BE2C (cell line): ENCODE measurements around the gene FOXN3.
"Not testable (repeated sequence)": the region's sequence is repeated elsewhere in the genome, so short reads cannot be mapped to it uniquely, and the experiment has no call there.

Source experiments
- DNase-seq: peaks from one replicate; pipeline ENCODE4 v3.0.0-alpha.2; 2020
- H3K27me3 ChIP-seq: fragments of 250-450 bp; sonication (Bioruptor Pico); 2 replicates; pipeline ENCODE4 v1.5.1; 2020; ENCODE audit warnings: mild to moderate bottlenecking
- H3K36me3 ChIP-seq: fragments of 250-450 bp; sonication (Bioruptor Pico); 2 replicates; pipeline ENCODE4 v1.5.1; 2020; ENCODE audit warnings: mild to moderate bottlenecking
- H3K4me1 ChIP-seq: fragments of 250-450 bp; sonication (Bioruptor Pico); 2 replicates; pipeline ENCODE4 v1.5.1; 2020
- H3K4me3 ChIP-seq: 2 replicates; pipeline ENCODE4 v1.5.1; 2011; ENCODE audit warnings: low read depth, low read length
- H3K9me3 ChIP-seq: fragments of 250-450 bp; sonication (Bioruptor Pico); 2 replicates; pipeline ENCODE4 v1.5.1; 2020
- CTCF ChIP-seq: IDR thresholded peaks from 2 replicates; pipeline ENCODE4 v1.5.1; 2012; ENCODE audit warnings: mild to moderate bottlenecking, low read depth, low read length

The FOXN3 gene

GRCh38 chr14:89123215-89123614, 293.8 kb downstream of the FOXN3 start:
- Histone ChIP-seq H3K9me3 (no peaks in the 10 kb centered on the region; the same call in 1 of the 2 replicates), H3K27me3 (no peaks in the 10 kb centered on the region), H3K36me3 (no peaks in the 10 kb centered on the region), H3K4me1 (no peaks in the 10 kb centered on the region), H3K4me3 (no peak overlapping the region)
- DNase-seq = no peak
- no peak for TF ChIP-seq CTCF

- H3K9me3 ChIP-seq = no peaks in the 10 kb centered on the region; the same call in 1 of the 2 replicates
- H3K4me3 ChIP-seq = no peak overlapping the region
- DNase-seq = no peak
- H3K36me3 ChIP-seq = no peaks in the 10 kb centered on the region
- H3K27me3 ChIP-seq = no peaks in the 10 kb centered on the region
- no peaks in the 10 kb centered on the region for H3K4me1 ChIP-seq
- no peak for TF ChIP-seq CTCF
Observed at GRCh38 chr14:89121968-89122620, 294.9 kb downstream of the FOXN3 start.

- H3K27me3 ChIP-seq = no peaks in the 10 kb centered on the region
- TF ChIP-seq CTCF = no peak
- H3K4me1 ChIP-seq = no peaks in the 10 kb centered on the region
- DNase-seq = no peak
- H3K36me3 ChIP-seq = no peaks in the 10 kb centered on the region
- no peaks in the 10 kb centered on the region; the same call in 1 of the 2 replicates for H3K9me3 ChIP-seq
- H3K4me3 ChIP-seq = no peak overlapping the region
Observed at GRCh38 chr14:89117012-89117411, 300.0 kb downstream of the FOXN3 start.

- no peaks in the 10 kb centered on the region for H3K36me3 ChIP-seq
- H3K4me1 ChIP-seq = no peaks in the 10 kb centered on the region
- no peak for TF ChIP-seq CTCF
- no peaks in the 10 kb centered on the region for H3K9me3 ChIP-seq
- no peak overlapping the region for H3K4me3 ChIP-seq
- no peak for DNase-seq
- H3K27me3 ChIP-seq = no peaks in the 10 kb centered on the region
Observed at GRCh38 chr14:89114109-89114508, 302.9 kb downstream of the FOXN3 start.

GRCh38 chr14:89112720-89113119, 304.3 kb downstream of the FOXN3 start:
- TF ChIP-seq CTCF = no peak
- Histone ChIP-seq H3K4me1 (no peaks in the 10 kb centered on the region), H3K4me3 (no peak overlapping the region), H3K9me3 (no peaks in the 10 kb centered on the region), H3K27me3 (no peaks in the 10 kb centered on the region), H3K36me3 (no peaks in the 10 kb centered on the region)
- no peak for DNase-seq

- H3K36me3 ChIP-seq, DNase-seq, H3K4me1 ChIP-seq, H3K9me3 ChIP-seq, H3K27me3 ChIP-seq, H3K4me3 ChIP-seq: not testable (repeated sequence)
Observed at GRCh38 chr14:89111766-89112543, 305.1 kb downstream of the FOXN3 start.

GRCh38 chr14:89111232-89111631, 305.8 kb downstream of the FOXN3 start:
- H3K4me1 ChIP-seq, DNase-seq, H3K4me3 ChIP-seq: not testable (repeated sequence)

More at GRCh38 chr14:89111232-89111631, 305.8 kb downstream of the FOXN3 start:
- not testable (repeated sequence) for H3K9me3 ChIP-seq, H3K27me3 ChIP-seq, H3K36me3 ChIP-seq
